ENCODE data around the gene UBE2D3.

- no peak for TF ChIP-seq CTCF (IDR thresholded peaks at IDR 0.05)
- no peak for TF ChIP-seq IRF2 (CRISPR knock-in tag; IDR thresholded peaks at IDR 0.05; ENCODE audit: borderline replicate concordance, low read depth)
- no peak for TF ChIP-seq ATF1 (CRISPR knock-in tag; IDR thresholded peaks at IDR 0.05)
- no peak for TF ChIP-seq MAX (CRISPR knock-in tag; IDR thresholded peaks at IDR 0.05)
Observed at GRCh38 chr4:102862747-102863146, 35.4 kb upstream of the UBE2D3 start.
